Fibroblast of lung (primary cell): ENCODE results near the gene POGZ. TPM values are rescaled to one million over a fixed set of nuclear protein-coding genes. Genes with fewer than 3 reads are reported as not detected.

Experiments
- DNase-seq, 2 donors: peaks; one replicate each; pipeline versions ENCODE4 v3.0.0 to v3.0.0-alpha.2; 2010; ENCODE audit warnings: low read depth in 2 of 2
- H2AFZ ChIP-seq: 2 replicates; pipeline ENCODE4 v1.5.1; 2012; ENCODE audit warnings: low read length, control low read depth, inconsistent platforms
- H3K27ac ChIP-seq: 2 replicates; pipeline ENCODE4 v1.5.1; 2011; ENCODE audit warnings: low read length, control low read depth; ENCODE audit not compliant: insufficient read depth
- H3K27me3 ChIP-seq: 2 replicates; pipeline ENCODE4 v1.5.1; 2011; ENCODE audit warnings: mild to moderate bottlenecking, low read length; ENCODE audit not compliant: control insufficient read depth, insufficient read depth
- H3K36me3 ChIP-seq: 2 replicates; pipeline ENCODE4 v1.5.1; 2011; ENCODE audit warnings: low read length; ENCODE audit not compliant: control insufficient read depth, insufficient read depth
- H3K4me1 ChIP-seq: 2 replicates; pipeline ENCODE4 v1.5.1; 2011; ENCODE audit warnings: low read length; ENCODE audit not compliant: control insufficient read depth, insufficient read depth; ENCODE audit errors: extremely low read depth
- H3K4me2 ChIP-seq: 2 replicates; pipeline ENCODE4 v1.5.1; 2011; ENCODE audit warnings: low read length, control low read depth; ENCODE audit not compliant: insufficient read depth; ENCODE audit errors: extremely low read depth
- H3K4me3 ChIP-seq, 4 experiments: fragments of 200-600 bp in 1 of 4; sonication (generic) in 1 of 4; replicated peaks in 1 of 4; 2 replicates each; pipeline ENCODE4 v1.5.1; 2011 to 2016; ENCODE audit warnings: low read length in 4 of 4, low read depth in 3 of 4, mild to moderate bottlenecking in 3 of 4, control low read depth in 2 of 4, inconsistent platforms in 1 of 4, mixed read lengths in 1 of 4; ENCODE audit not compliant: insufficient read depth in 1 of 4; ENCODE audit errors: control extremely low read depth in 1 of 4
- H3K79me2 ChIP-seq: 2 replicates; pipeline ENCODE4 v1.5.1; 2012; ENCODE audit warnings: mild to moderate bottlenecking, low read length, inconsistent platforms; ENCODE audit not compliant: control insufficient read depth, insufficient read depth
- H3K9ac ChIP-seq: 2 replicates; pipeline ENCODE4 v1.5.1; 2011; ENCODE audit warnings: mild to moderate bottlenecking, low read length, control low read depth; ENCODE audit not compliant: insufficient read depth
- H3K9me3 ChIP-seq: 2 replicates; pipeline ENCODE4 v1.5.1; 2012; ENCODE audit warnings: low read depth, low read length; ENCODE audit not compliant: control insufficient read depth, insufficient read depth
- H4K20me1 ChIP-seq: 2 replicates; pipeline ENCODE4 v1.5.1; 2011; ENCODE audit warnings: low read length; ENCODE audit not compliant: control insufficient read depth, insufficient read depth; ENCODE audit errors: extremely low read depth
- CTCF ChIP-seq, 2 donors: IDR thresholded peaks in 1 of 2; conservative IDR thresholded peaks in 1 of 2; 1 replicate in 1 of 2; 2 replicates in 1 of 2; pipeline ENCODE4 v1.5.1; 2011 to 2012; ENCODE audit warnings: low read length in 2 of 2, control low read depth in 1 of 2, inconsistent platforms in 1 of 2, low read depth in 1 of 2, mild to moderate bottlenecking in 1 of 2
- EZH2 ChIP-seq: IDR thresholded peaks from 2 replicates; pipeline ENCODE4 v1.5.1; 2012; ENCODE audit warnings: low read length, control low read depth, mild to moderate bottlenecking; ENCODE audit errors: missing control alignments
- polyA plus RNA-seq, 2 donors: library from polyadenylated mRNA; depleted of rRNA in 1 of 2; stranded (reverse) in 1 of 2; unstranded in 1 of 2; fragments of >200 nt; gene quantifications; 2 replicates each; pipeline ENCODE4 v1.2.1, GENCODE V29; 2011 to 2012; ENCODE audit warnings: missing spikeins in 1 of 2
- total RNA-seq: library from RNA; depleted of rRNA; stranded (reverse); fragments of >200 nt; gene quantifications from 2 replicates; pipeline ENCODE4 v1.2.1, GENCODE V29; 2014

The POGZ gene
- total and polyA plus RNA-seq, 2 donors (not counting 1 experiment from before 2014, with no cell fraction given): 21.6 to 27.6 TPM

GRCh38 chr1:151501474-151501873 is 42.2 kb upstream of the POGZ start:
- H3K9me3 ChIP-seq: no peaks in the 10 kb centered on the region
- no peaks in the 10 kb centered on the region for H3K79me2 ChIP-seq
- TF ChIP-seq EZH2 (no peak), CTCF (conservative IDR thresholded peaks at IDR 0.05 in 1 of 2, IDR thresholded peaks at IDR 0.05 in 1 of 2; ENCODE audit: low read depth in 1 of 2, low read length in 2 of 2) (peak in 1 of 2 donors; percentile 22)
- H3K4me2 ChIP-seq: no peak overlapping the region
- H3K4me3 ChIP-seq: no peak overlapping the region
- H3K9ac ChIP-seq: no peak overlapping the region
- H3K27me3 ChIP-seq: no peaks in the 10 kb centered on the region
- DNase-seq: no peak
- no peaks in the 10 kb centered on the region for H3K4me1 ChIP-seq
- no peak overlapping the region for H2AFZ ChIP-seq
- no peaks in the 10 kb centered on the region for H3K36me3 ChIP-seq
- H4K20me1 ChIP-seq: no peaks in the 10 kb centered on the region
- no peak overlapping the region for H3K27ac ChIP-seq

GRCh38 chr1:151499930-151500329 is 40.6 kb upstream of the POGZ start:
- no peak overlapping the region for H2AFZ ChIP-seq
- no peak overlapping the region for H3K4me3 ChIP-seq
- no peak for DNase-seq
- H3K4me2 ChIP-seq: no peak overlapping the region
- TF ChIP-seq EZH2 (no peak), CTCF (conservative IDR thresholded peaks at IDR 0.05 in 1 of 2, IDR thresholded peaks at IDR 0.05 in 1 of 2; ENCODE audit: low read depth in 1 of 2, low read length in 2 of 2) (no peak)
- H3K9ac ChIP-seq: no peak overlapping the region
- H3K9me3 ChIP-seq: no peaks in the 10 kb centered on the region
- no peaks in the 10 kb centered on the region for H3K36me3 ChIP-seq
- no peak overlapping the region for H3K27ac ChIP-seq
- no peaks in the 10 kb centered on the region for H3K79me2 ChIP-seq
- H3K4me1 ChIP-seq: no peaks in the 10 kb centered on the region
- H4K20me1 ChIP-seq: no peaks in the 10 kb centered on the region
- H3K27me3 ChIP-seq: no peaks in the 10 kb centered on the region

GRCh38 chr1:151499365-151499764 is 40.1 kb upstream of the POGZ start:
- H2AFZ ChIP-seq: no peak overlapping the region
- H3K4me1 ChIP-seq: no peaks in the 10 kb centered on the region
- no peak for DNase-seq
- H3K79me2 ChIP-seq: no peaks in the 10 kb centered on the region
- H3K9ac ChIP-seq: no peak overlapping the region
- no peaks in the 10 kb centered on the region for H4K20me1 ChIP-seq
- no peaks in the 10 kb centered on the region for H3K27me3 ChIP-seq
- no peak overlapping the region for H3K27ac ChIP-seq
- TF ChIP-seq CTCF (conservative IDR thresholded peaks at IDR 0.05 in 1 of 2, IDR thresholded peaks at IDR 0.05 in 1 of 2; ENCODE audit: low read depth in 1 of 2, low read length in 2 of 2) (no peak), EZH2 (no peak)
- no peaks in the 10 kb centered on the region for H3K36me3 ChIP-seq
- H3K9me3 ChIP-seq: no peaks in the 10 kb centered on the region
- no peak overlapping the region for H3K4me3 ChIP-seq
- no peak overlapping the region for H3K4me2 ChIP-seq
